Stimulated activated CD8-positive, alpha-beta memory T cell treated with anti-CD3 and anti-CD28 coated beads, Interleukin-4, amount 100 ng/mL, for 24 hours (primary cell): ENCODE data around the gene LIMK1.
"Not testable (repeated sequence)": the region's sequence is repeated elsewhere in the genome, so short reads cannot be mapped to it uniquely, and the experiment has no call there.

Experiments used
- DNase-seq: peaks from one replicate; pipeline ENCODE4 v3.0.0-alpha.2; 2020; ENCODE audit warnings: low read depth

The LIMK1 gene

DNA sequence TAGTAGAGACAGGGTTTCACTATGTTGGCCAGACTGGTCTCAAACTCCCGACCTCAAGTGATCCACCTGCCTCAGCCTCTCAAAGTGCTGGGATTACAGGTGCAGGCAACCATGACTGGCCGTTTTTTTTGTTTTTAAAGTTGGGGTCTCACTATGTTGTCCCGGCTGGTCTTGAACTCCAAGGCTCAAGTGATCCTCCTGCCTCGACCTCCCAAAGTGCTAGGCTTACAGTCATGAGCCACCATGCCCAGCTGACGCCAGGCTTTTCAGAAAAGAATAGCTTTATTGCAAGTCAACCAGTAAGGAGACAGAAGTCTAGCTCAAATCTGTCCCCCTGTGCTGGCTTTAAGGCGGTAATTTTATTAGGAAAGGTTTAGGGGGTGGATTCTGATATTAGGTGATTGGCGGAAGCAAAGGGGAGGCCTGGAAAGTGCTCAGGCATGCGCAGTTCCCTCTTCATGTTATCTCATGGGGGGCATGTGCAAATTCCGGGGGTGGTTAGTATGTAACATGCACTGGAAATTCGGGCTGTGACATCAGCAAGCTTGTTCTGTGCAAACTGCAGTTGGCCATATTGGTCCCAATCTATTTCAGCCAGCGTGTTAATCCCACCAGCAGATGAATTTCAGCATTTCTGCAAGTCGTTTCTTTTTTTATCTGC lies 42.7 kb downstream of the LIMK1 start:
- DNase-seq: no peak

- no peak for DNase-seq
These were observed 46.3 kb downstream of the LIMK1 start for GRCh38 chr7:74129887-74130286.

- DNase-seq: no peak
These were observed 46.9 kb downstream of the LIMK1 start for GRCh38 chr7:74130518-74130917.

- DNase-seq: no peak
These were observed 50.6 kb downstream of the LIMK1 start for GRCh38 chr7:74134117-74134620.

GRCh38 chr7:74138334-74138867 lies 54.8 kb downstream of the LIMK1 start:
- no peak for DNase-seq

- no peak for DNase-seq
These were observed 55.6 kb downstream of the LIMK1 start for GRCh38 chr7:74138945-74139843.

DNA sequence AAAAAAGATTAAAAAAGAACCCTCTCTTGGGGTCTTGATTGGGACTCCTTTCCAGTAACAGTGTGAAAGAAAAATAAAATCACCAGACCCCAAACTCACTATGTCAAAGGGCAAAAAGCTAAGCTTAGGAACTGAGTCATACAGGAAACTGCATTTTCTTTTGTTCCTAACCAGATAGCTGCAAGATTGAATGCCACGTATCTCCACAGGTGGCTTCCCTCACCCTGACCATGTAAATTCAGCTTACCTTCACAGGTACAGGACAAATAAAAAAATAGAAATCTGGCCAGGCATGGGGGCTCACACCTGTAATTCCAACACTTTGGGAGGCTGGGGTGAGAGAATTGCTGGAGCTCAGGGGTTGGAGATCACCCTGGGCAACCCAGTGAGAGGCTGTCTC lies 58.1 kb downstream of the LIMK1 start:
- no peak for DNase-seq

GRCh38 chr7:74143383-74143782 lies 59.8 kb downstream of the LIMK1 start:
- DNase-seq: no peak

- no peak for DNase-seq
These were observed 64.9 kb downstream of the LIMK1 start for GRCh38 chr7:74148491-74148890.

DNA sequence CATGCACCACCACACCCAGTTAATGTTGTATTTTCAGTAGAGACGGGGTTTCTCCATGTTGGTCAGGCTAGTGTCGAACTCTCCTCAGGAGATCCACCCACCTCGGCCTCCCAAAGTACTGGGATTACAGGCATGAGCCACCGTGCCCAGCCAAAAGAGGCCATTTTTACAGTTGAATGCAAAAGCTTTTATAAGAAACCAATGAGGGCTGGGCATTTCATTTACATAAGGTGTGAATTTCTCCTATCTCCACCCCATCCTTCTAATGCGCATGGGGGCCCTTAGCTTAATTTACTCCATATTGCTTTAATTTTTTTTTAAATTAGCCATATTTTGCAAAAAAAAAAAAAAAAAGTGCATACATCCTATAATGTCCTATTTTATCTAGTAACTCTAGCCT lies 65.5 kb downstream of the LIMK1 start:
- DNase-seq: no peak

- DNase-seq: no peak
These were observed 66.0 kb downstream of the LIMK1 start for GRCh38 chr7:74149603-74150002.

DNA sequence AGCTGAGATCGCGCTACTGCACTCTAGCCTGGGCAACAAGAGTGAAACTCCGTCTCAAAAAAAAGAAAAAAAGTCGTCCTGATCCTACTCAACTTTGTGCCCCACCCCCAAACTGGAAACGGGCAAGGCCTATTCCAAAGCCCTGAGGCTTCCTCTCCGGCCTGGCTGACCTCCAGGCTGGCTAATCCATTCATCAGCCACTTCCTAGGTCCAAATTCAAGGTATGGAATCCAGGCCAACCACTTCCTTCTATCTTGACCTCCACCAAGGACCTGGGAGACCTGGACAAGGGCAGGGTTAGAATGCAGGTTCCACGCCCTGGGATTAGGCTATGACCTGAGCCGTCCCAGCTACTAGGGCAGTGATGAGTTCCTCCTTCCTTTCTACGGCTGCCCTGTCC lies 70.1 kb downstream of the LIMK1 start:
- DNase-seq: no peak

- no peak for DNase-seq
These were observed 72.3 kb downstream of the LIMK1 start for GRCh38 chr7:74155810-74156395.

- DNase-seq: no peak
These were observed 74.0 kb downstream of the LIMK1 start for GRCh38 chr7:74157605-74158004.

GRCh38 chr7:74164985-74165456 lies 81.4 kb downstream of the LIMK1 start:
- DNase-seq: no peak

GRCh38 chr7:74165867-74166593 lies 82.4 kb downstream of the LIMK1 start:
- DNase-seq: no peak

- DNase-seq: not testable (repeated sequence)
These were observed 83.7 kb downstream of the LIMK1 start for GRCh38 chr7:74167324-74167723.
